GM19023 (cell line): ENCODE measurements around the gene NHLH2.

Source experiments
- ATAC-seq: cut with Tn5 transposase; IDR thresholded peaks from one replicate; pipeline ENCODE4 v1.9.1; 2021; ENCODE audit warnings: mild to moderate bottlenecking, moderate library complexity; ENCODE audit not compliant: unreplicated experiment

Gene NHLH2

GRCh38 chr1:115840605-115841460, at the start of gene NHLH2:
Gene NHLH2, minus strand, starts transcription at chr1:115841126. Its CDS starts 2,754 bp downstream, at chr1:115838372.
- no peak for ATAC-seq

GRCh38 chr1:115890580-115890979, 49.7 kb upstream of the NHLH2 start:
- no peak for ATAC-seq

- no peak for ATAC-seq
Measured at GRCh38 chr1:115888976-115889375, 48.0 kb upstream of the NHLH2 start.

GRCh38 chr1:115882913-115883902, 42.3 kb upstream of the NHLH2 start:
- ATAC-seq: no peak

GRCh38 chr1:115880981-115881672, 40.2 kb upstream of the NHLH2 start:
- no peak for ATAC-seq

- no peak for ATAC-seq
Measured at GRCh38 chr1:115879977-115880376, 39.1 kb upstream of the NHLH2 start.

GRCh38 chr1:115877511-115877910, 36.6 kb upstream of the NHLH2 start:
- ATAC-seq: no peak

GRCh38 chr1:115874904-115875303, 34.0 kb upstream of the NHLH2 start:
- no peak for ATAC-seq

- no peak for ATAC-seq
Measured at GRCh38 chr1:115874497-115874896, 33.6 kb upstream of the NHLH2 start.

GRCh38 chr1:115873184-115873583, 32.3 kb upstream of the NHLH2 start:
- ATAC-seq: no peak

GRCh38 chr1:115869064-115869463, 28.1 kb upstream of the NHLH2 start:
- no peak for ATAC-seq

- ATAC-seq: no peak
Measured at GRCh38 chr1:115867216-115867615, 26.3 kb upstream of the NHLH2 start.

GRCh38 chr1:115865704-115866380, 24.9 kb upstream of the NHLH2 start:
- no peak for ATAC-seq

GRCh38 chr1:115862403-115862802, 21.5 kb upstream of the NHLH2 start:
- ATAC-seq: no peak

GRCh38 chr1:115854005-115854404, 13.1 kb upstream of the NHLH2 start:
- ATAC-seq: no peak

GRCh38 chr1:115850937-115851336, 10.0 kb upstream of the NHLH2 start:
- ATAC-seq: no peak

- ATAC-seq: no peak
Measured at GRCh38 chr1:115847787-115848186, 6.9 kb upstream of the NHLH2 start.

- no peak for ATAC-seq
Measured at GRCh38 chr1:115842948-115843347, 2.0 kb upstream of the NHLH2 start.

- ATAC-seq: no peak
Measured at GRCh38 chr1:115839679-115840237, 1.2 kb downstream of the NHLH2 start.

GRCh38 chr1:115839029-115839678, 1.8 kb downstream of the NHLH2 start:
- ATAC-seq: no peak
